Stomach (tissue), 4 donors: Measurements from ENCODE around the gene FMN1.

Experiments
- EP300 ChIP-seq: sonication (generic); formaldehyde crosslinking; IDR thresholded peaks from one replicate; pipeline ENCODE4 v1.6.1; 2017; ENCODE audit warnings: antibody characterized with exemption
- POLR2AphosphoS5 ChIP-seq, 3 donors: sonication (generic); formaldehyde crosslinking; IDR thresholded peaks; one replicate each; pipeline ENCODE4 v1.6.1; 2016; ENCODE audit warnings: antibody characterized with exemption in 3 of 3

GRCh38 chr15:32840507-32841245 is 353.8 kb downstream of the FMN1 start:
- TF ChIP-seq EP300 (no peak), POLR2AphosphoS5 (IDR thresholded peaks at IDR 0.05) (no peak)
